GM18498 (cell line): ENCODE data around the gene OBP2B.
"Not testable (repeated sequence)": the region's sequence is repeated elsewhere in the genome, so short reads cannot be mapped to it uniquely, and the experiment has no call there.

Experiments
- ATAC-seq: cut with Tn5 transposase; IDR thresholded peaks from one replicate; pipeline ENCODE4 v1.9.1; 2021; ENCODE audit warnings: mild to moderate bottlenecking, moderate library complexity; ENCODE audit not compliant: unreplicated experiment

OBP2B gene

GRCh38 chr9:133238851-133239532, 29.9 kb upstream of the OBP2B start:
- no peak for ATAC-seq

GRCh38 chr9:133238272-133238850, 29.3 kb upstream of the OBP2B start:
- no peak for ATAC-seq

- ATAC-seq, result no peak
Measured at GRCh38 chr9:133237035-133237731, 28.1 kb upstream of the OBP2B start.

GRCh38 chr9:133236291-133237034, 27.4 kb upstream of the OBP2B start:
- ATAC-seq, result not testable (repeated sequence)

GRCh38 chr9:133235549-133236222, 26.6 kb upstream of the OBP2B start:
- no peak for ATAC-seq

- ATAC-seq, result no peak
Measured at GRCh38 chr9:133234577-133235322, 25.7 kb upstream of the OBP2B start.

- no peak for ATAC-seq
Measured at GRCh38 chr9:133233681-133234432, 24.8 kb upstream of the OBP2B start.

GRCh38 chr9:133231934-133232568, 23.0 kb upstream of the OBP2B start:
- not testable (repeated sequence) for ATAC-seq

- ATAC-seq, result not testable (repeated sequence)
Measured at GRCh38 chr9:133230514-133230913, 21.5 kb upstream of the OBP2B start.

GRCh38 chr9:133230093-133230492, 21.0 kb upstream of the OBP2B start:
- no peak for ATAC-seq

- ATAC-seq, result not testable (repeated sequence)
Measured at GRCh38 chr9:133228474-133229193, 19.6 kb upstream of the OBP2B start.

GRCh38 chr9:133227996-133228395, 18.9 kb upstream of the OBP2B start:
- ATAC-seq, result not testable (repeated sequence)

- no peak for ATAC-seq
Measured at GRCh38 chr9:133227242-133227860, 18.3 kb upstream of the OBP2B start.

GRCh38 chr9:133226219-133227171, 17.4 kb upstream of the OBP2B start:
- no peak for ATAC-seq

GRCh38 chr9:133225171-133226011, 16.3 kb upstream of the OBP2B start:
- ATAC-seq, result no peak

GRCh38 chr9:133224762-133225161, 15.7 kb upstream of the OBP2B start:
- no peak for ATAC-seq
